H1 (cell line): ENCODE measurements around the gene HES4. TPM values are rescaled to one million over a fixed set of nuclear protein-coding genes. Genes with fewer than 3 reads are reported as not detected.

Experiments used
- CTCF ChIA-PET: fragments of 300-600 bp; sonication (Branson Sonifier 250); formaldehyde crosslinking; loops from one replicate; lab custom pipeline; 2021; ENCODE audit not compliant: partially characterized antibody; lab: Charles Lee
- POLR2A ChIA-PET: fragments of 300-600 bp; sonication (Branson Sonifier 250); formaldehyde crosslinking; loops from one replicate; lab custom pipeline; 2021; ENCODE audit warnings: inconsistent platforms; ENCODE audit not compliant: partially characterized antibody; lab: Charles Lee
- DNase-seq, 2 experiments: peaks; one replicate each; pipeline versions ENCODE4 v3.0.0 to v3.0.0-alpha.2; 2010 to 2022; ENCODE audit warnings: low spot score in 2 of 2, low read depth in 1 of 2, mixed read lengths in 1 of 2
- FAIRE-seq: peaks from 2 replicates; lab custom pipeline; 2011; peaks lifted over from hg19 to GRCh38; lab: Jason Lieb, UNC
- H2AFZ ChIP-seq: 2 replicates; pipeline ENCODE4 v1.8.1; 2012; ENCODE audit warnings: low read length, inconsistent platforms
- H2AK5ac ChIP-seq: 2 replicates; pipeline ENCODE4 v1.6.1; 2013; ENCODE audit warnings: low read depth, low read length
- H2BK120ac ChIP-seq: replicated peaks from 2 replicates; pipeline ENCODE3; 2013; ENCODE audit warnings: low read depth, low read length, inconsistent platforms
- H2BK12ac ChIP-seq: 2 replicates; pipeline ENCODE4 v1.6.1; 2013; ENCODE audit warnings: low read depth, low read length
- H2BK15ac ChIP-seq: 2 replicates; pipeline ENCODE4 v1.6.1; 2013; ENCODE audit warnings: low read length
- H2BK20ac ChIP-seq: 2 replicates; pipeline ENCODE4 v1.6.1; 2013; ENCODE audit warnings: low read length
- H2BK5ac ChIP-seq: 2 replicates; pipeline ENCODE4 v1.6.1; 2013; ENCODE audit warnings: low read depth, low read length
- H3K14ac ChIP-seq: 2 replicates; pipeline ENCODE4 v1.6.1; 2013; ENCODE audit warnings: inconsistent platforms; ENCODE audit not compliant: insufficient read length
- H3K18ac ChIP-seq: 2 replicates; pipeline ENCODE4 v1.6.1; 2013; ENCODE audit warnings: low read length; ENCODE audit errors: extremely low read depth
- H3K23ac ChIP-seq: 2 replicates; pipeline ENCODE4 v1.6.1; 2013; ENCODE audit warnings: inconsistent platforms; ENCODE audit not compliant: insufficient read length
- H3K23me2 ChIP-seq: 2 replicates; pipeline ENCODE4 v1.6.1; 2013; ENCODE audit warnings: low read depth, low read length
- H3K27ac ChIP-seq: 2 replicates; pipeline ENCODE4 v1.6.1; 2011; ENCODE audit warnings: low read depth, low read length, inconsistent platforms
- H3K27me3 ChIP-seq, 4 experiments: replicated peaks in 1 of 4; 1 replicate in 1 of 4; 2 replicates in 3 of 4; pipeline versions ENCODE4 v1.6.1 to v1.8.1; 2011 to 2013; ENCODE audit warnings: low read length in 3 of 4, mild to moderate bottlenecking in 3 of 4, inconsistent platforms in 2 of 4, mixed read lengths in 2 of 4, moderate library complexity in 1 of 4; ENCODE audit not compliant: control insufficient read depth in 3 of 4, insufficient read depth in 3 of 4; ENCODE audit errors: extremely low read depth in 1 of 4
- H3K36me3 ChIP-seq, 4 experiments: 2 replicates each; pipeline versions ENCODE4 v1.6.1 to v1.8.1; 2011 to 2013; ENCODE audit warnings: mild to moderate bottlenecking in 4 of 4, low read length in 3 of 4, moderate library complexity in 2 of 4, control low read depth in 1 of 4, inconsistent platforms in 1 of 4; ENCODE audit not compliant: insufficient read depth in 4 of 4, control insufficient read depth in 2 of 4
- H3K4ac ChIP-seq: replicated peaks from 2 replicates; pipeline ENCODE3; 2013; ENCODE audit warnings: low read length, low read depth, mixed read lengths, inconsistent platforms; ENCODE audit not compliant: insufficient read length
- H3K4me1 ChIP-seq, 4 experiments: replicated peaks in 1 of 4; 1 replicate in 1 of 4; 2 replicates in 3 of 4; pipeline versions ENCODE4 v1.6.1 to v1.8.1; 2011 to 2013; ENCODE audit warnings: low read length in 3 of 4, inconsistent platforms in 2 of 4, mixed read lengths in 1 of 4; ENCODE audit not compliant: insufficient read depth in 4 of 4, control insufficient read depth in 3 of 4
- H3K4me2 ChIP-seq, 2 experiments: 2 replicates each; pipeline versions ENCODE4 v1.6.1 to v1.8.1; 2011 to 2013; ENCODE audit warnings: low read depth in 2 of 2, low read length in 2 of 2, control low read depth in 1 of 2, inconsistent platforms in 1 of 2, mild to moderate bottlenecking in 1 of 2; ENCODE audit not compliant: insufficient read depth in 1 of 2
- H3K4me3 ChIP-seq, 4 experiments: fragments of 200-600, 300-600 bp in 1 of 4; sonication (generic), shearing (Covaris generic), sonication (Bioruptor Twin) in 1 of 4; 2 replicates each; pipeline versions ENCODE4 v1.5.1 to v1.8.1; 2011 to 2016; ENCODE audit warnings: low read length in 4 of 4, low read depth in 3 of 4, control low read depth in 2 of 4, inconsistent platforms in 2 of 4, mild to moderate bottlenecking in 2 of 4, mixed read lengths in 1 of 4, moderate library complexity in 1 of 4; ENCODE audit not compliant: insufficient read depth in 2 of 4; ENCODE audit errors: extremely low read depth in 1 of 4
- H3K56ac ChIP-seq: replicated peaks from 2 replicates; pipeline ENCODE3; 2013; ENCODE audit warnings: low read depth, mild to moderate bottlenecking, mixed read lengths, low read length, inconsistent platforms; ENCODE audit not compliant: insufficient read length
- H3K79me1 ChIP-seq: 2 replicates; pipeline ENCODE4 v1.6.1; 2013; ENCODE audit warnings: low read depth, low read length, control low read depth
- H3K79me2 ChIP-seq, 2 experiments: 2 replicates each; pipeline versions ENCODE4 v1.6.1 to v1.8.1; 2012 to 2013; ENCODE audit warnings: low read length in 2 of 2, mild to moderate bottlenecking in 2 of 2, inconsistent platforms in 1 of 2; ENCODE audit not compliant: insufficient read depth in 2 of 2, control insufficient read depth in 1 of 2
- H3K9ac ChIP-seq, 4 experiments: replicated peaks in 1 of 4; 1 replicate in 1 of 4; 2 replicates in 3 of 4; pipeline versions ENCODE4 v1.6.1 to v1.8.1; 2011 to 2013; ENCODE audit warnings: low read depth in 3 of 4, low read length in 3 of 4, control low read depth in 2 of 4, mild to moderate bottlenecking in 2 of 4, moderate library complexity in 2 of 4, inconsistent platforms in 1 of 4; ENCODE audit errors: extremely low read depth in 1 of 4
- H3K9me3 ChIP-seq, 2 experiments: 2 replicates each; pipeline versions ENCODE4 v1.6.1 to v1.8.1; 2012 to 2013; ENCODE audit warnings: mild to moderate bottlenecking in 2 of 2, moderate library complexity in 2 of 2, control low read depth in 1 of 2, inconsistent platforms in 1 of 2, low read depth in 1 of 2, low read length in 1 of 2, mixed read lengths in 1 of 2; ENCODE audit not compliant: insufficient read depth in 2 of 2
- H4K20me1 ChIP-seq, 2 experiments: replicated peaks in 1 of 2; 2 replicates each; pipeline versions ENCODE3 to v1.8.1; 2011 to 2013; ENCODE audit warnings: inconsistent platforms in 2 of 2, low read length in 2 of 2, mild to moderate bottlenecking in 1 of 2; ENCODE audit not compliant: insufficient read depth in 2 of 2, control insufficient read depth in 1 of 2
- H4K5ac ChIP-seq: 2 replicates; pipeline ENCODE4 v1.6.1; 2013; ENCODE audit warnings: low read length, low read depth, mixed read lengths, inconsistent platforms; ENCODE audit not compliant: insufficient read length
- H4K8ac ChIP-seq: 2 replicates; pipeline ENCODE4 v1.8.0; 2013; ENCODE audit warnings: mild to moderate bottlenecking, moderate library complexity, low read length, inconsistent platforms; ENCODE audit not compliant: insufficient read depth; ENCODE audit errors: extremely low read depth
- H4K91ac ChIP-seq: replicated peaks from 2 replicates; pipeline ENCODE3; 2013; ENCODE audit warnings: low read length, mixed read lengths, inconsistent platforms; ENCODE audit not compliant: insufficient read length
- ASH2L ChIP-seq: fragments of 200-600, 300-600 bp; sonication (generic); IDR thresholded peaks from one replicate; pipeline ENCODE4 v1.7.1; 2017; ENCODE audit warnings: low read length
- CHD1 ChIP-seq: IDR thresholded peaks from 2 replicates; pipeline ENCODE4 v1.6.1; 2012; ENCODE audit warnings: low read depth, low read length, improper control_type of control experiment
- MAFK ChIP-seq: IDR thresholded peaks from 2 replicates; pipeline ENCODE4 v1.6.1; 2012; ENCODE audit warnings: low read depth, mild to moderate bottlenecking, improper control_type of control experiment, low read length
- POLR2AphosphoS5 ChIP-seq: IDR thresholded peaks from 2 replicates; pipeline ENCODE4 v1.6.1; 2011; ENCODE audit warnings: low read depth, low read length
- SIRT6 ChIP-seq: IDR thresholded peaks from one replicate; pipeline ENCODE4 v1.7.1; 2012; ENCODE audit warnings: low read length, inconsistent platforms
- SIX5 ChIP-seq: IDR thresholded peaks from 2 replicates; pipeline ENCODE4 v1.6.1; 2011; ENCODE audit warnings: mild to moderate bottlenecking, low read depth, low read length
- WGBS, 2 experiments: shearing (Covaris generic) in 1 of 2; methylation state at CpG; one replicate each; pipeline versions ENCODE4 v1.1.6 to v1.1.7; 2013 to 2015; ENCODE audit warnings: low lambda C conversion rate in 2 of 2, mixed read lengths in 2 of 2, inconsistent platforms in 1 of 2, low coverage in 1 of 2, missing lambda C conversion rate in 1 of 2; ENCODE audit not compliant: insufficient replicate concordance in 2 of 2, insufficient coverage in 1 of 2, insufficient read length in 1 of 2; ENCODE audit errors: extremely low coverage in 1 of 2, missing lambda C conversion rate in 1 of 2; 5-methylcytosine and 5-hydroxymethylcytosine counted together
- polyA plus RNA-seq, 7 experiments: library from polyadenylated mRNA; depleted of rRNA in 3 of 7; stranded (reverse) in 5 of 7; unstranded in 2 of 7; fragments of >200 nt in 5 of 7; fragments of 200-250 nt in 2 of 7; gene quantifications; 1 replicate in 5 of 7; 2 replicates in 1 of 7; 4 replicates in 1 of 7; pipeline versions ENCODE4 v1.2.1 to v1.2.3, GENCODE V29; 2011 to 2013; ENCODE audit warnings: missing spikeins in 2 of 7, mixed read lengths in 2 of 7
- total RNA-seq: library from RNA; stranded (reverse); fragmentation: NEBNext Ultra II Directional; extraction: Animal tissue kit (Norgen Biotek cat#: 25700); gene quantifications from 2 replicates; pipeline ENCODE4 v1.2.1, GENCODE V29; 2021

HES4 gene
- total and polyA plus RNA-seq, 2 of the 8 experiments (the other 6 are each of a cell fraction or from before 2014, with no cell fraction given): 2.8 to 3.5 TPM

DNA sequence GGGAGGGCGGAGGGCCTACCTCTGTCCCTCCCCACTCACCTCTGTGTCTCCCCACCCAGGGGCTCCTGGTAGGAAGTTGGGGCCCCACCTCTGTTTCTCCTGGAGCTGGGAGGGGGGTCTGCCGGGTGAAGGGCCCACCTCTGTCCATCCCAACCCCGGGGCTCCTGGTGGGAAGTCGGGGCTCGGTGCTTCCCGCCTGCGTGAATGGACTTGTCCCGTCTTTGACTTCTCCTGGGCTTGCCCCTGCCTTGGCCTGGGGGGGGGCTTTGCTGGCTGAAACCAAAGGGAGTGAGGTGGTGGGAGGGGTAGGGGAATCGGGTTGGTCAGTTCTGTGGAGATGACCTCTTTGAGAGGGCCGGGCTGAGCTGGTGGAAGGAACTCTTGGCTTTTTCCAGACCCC is 25.8 kb upstream of the HES4 start:
- no peak for DNase-seq
- H2BK12ac ChIP-seq: peak overlapping the region; percentile 80; the same call in 1 of the 2 replicates
- no peak for FAIRE-seq
- H3K27ac ChIP-seq: no peak overlapping the region
- POLR2A ChIA-PET: interaction anchor here (0.7 to 14.9 kb wide), 14 partner anchors 10 to 205 kb away, joined by 3 to 245 read pairs (median 3); partner anchors contain the start of genes HES4, NOC2L and SDF4
- H3K4me2 ChIP-seq: no peak overlapping the region
- peaks cover 0 to 13% of the 10 kb centered on the region in 2 experiments; a peak in 1 of 4 replicates for H3K79me2 ChIP-seq
- peaks cover 5% of the 10 kb centered on the region; the same call in 1 of the 2 replicates for H3K23me2 ChIP-seq
- CTCF ChIA-PET: interaction anchor here (0.7 to 4.2 kb wide), 4 partner anchors 24 to 183 kb away, joined by 3 to 20 read pairs (median 4); no protein-coding TSS in a partner anchor
- H2AFZ ChIP-seq: no peak overlapping the region
- H3K56ac ChIP-seq: no peak overlapping the region
- H3K4me1 ChIP-seq: peaks cover 2 to 57% (median 38%) of the 10 kb centered on the region in 4 experiments
- H3K36me3 ChIP-seq: peaks cover 0 to 24% (median 5%) of the 10 kb centered on the region in 4 experiments; a peak in 4 of 8 replicates
- peak overlapping the region; percentile 63; the same call in 1 of the 2 replicates for H4K8ac ChIP-seq
- 90% methylated on average over 7 of the region's 10 CpGs; no CpG with 5 or more reads in 1 of the 2 experiments for WGBS, 2 experiments
- no peak overlapping the region for H3K14ac ChIP-seq
- no peak overlapping the region for H3K4ac ChIP-seq
- H3K18ac ChIP-seq: peak overlapping the region; percentile 60
- TF ChIP-seq SIX5 (no peak), CHD1 (no peak), POLR2AphosphoS5 (no peak), MAFK (no peak), ASH2L (no peak), SIRT6 (no peak)
- no peak overlapping the region for H2BK15ac ChIP-seq
- H3K9ac ChIP-seq: no peak overlapping the region
- no peaks in the 10 kb centered on the region for H3K9me3 ChIP-seq
- no peak overlapping the region for H3K4me3 ChIP-seq
- peak overlapping the region; percentile 26; the same call in 1 of the 2 replicates for H2BK5ac ChIP-seq
- H2AK5ac ChIP-seq: no peak overlapping the region
- H3K79me1 ChIP-seq: peaks cover 16% of the 10 kb centered on the region
- H3K23ac ChIP-seq: no peak overlapping the region
- no peak overlapping the region for H2BK120ac ChIP-seq
- H2BK20ac ChIP-seq: no peak overlapping the region
- H4K5ac ChIP-seq: no peak overlapping the region
- peaks cover 6 to 20% of the 10 kb centered on the region in 2 experiments for H4K20me1 ChIP-seq
- H3K27me3 ChIP-seq: no peaks in the 10 kb centered on the region
- H4K91ac ChIP-seq: peak overlapping the region; percentile 80
